ENCODE data around the gene CALCB.

CALCB gene

GRCh38 chr11:15108592-15109130 lies 35.3 kb downstream of the CALCB start:
- H3K4me1 ChIP-seq (ENCODE audit: control insufficient read depth in 1 of 2, insufficient read depth in 2 of 2, low read length in 2 of 2), result no peaks in the 10 kb centered on the region
- no peaks in the 10 kb centered on the region for H3K79me2 ChIP-seq (ENCODE audit: control insufficient read depth, insufficient read depth, low read length, poor library complexity)
- H3K14ac ChIP-seq (ENCODE audit: low read length), result no peak overlapping the region
- no peak overlapping the region for H3K9ac ChIP-seq (ENCODE audit: low read length)
- H3K4me2 ChIP-seq (ENCODE audit: low read length), result no peak overlapping the region
- H2BK12ac ChIP-seq (ENCODE audit: low read length), result no peak overlapping the region
- no peak overlapping the region for H2BK120ac ChIP-seq (ENCODE audit: insufficient read depth, low read length, poor library complexity)
- no CpG with 5 or more reads among the region's 2 CpGs for WGBS (ENCODE audit: extremely low coverage, insufficient coverage, insufficient read length)
- H3K27ac ChIP-seq (ENCODE audit: low read depth, low read length), result no peak overlapping the region
- H3K27me3 ChIP-seq (ENCODE audit: insufficient read depth, low read length), result no peaks in the 10 kb centered on the region
- no peaks in the 10 kb centered on the region for H3K79me1 ChIP-seq (ENCODE audit: low read length)
- H3K18ac ChIP-seq (ENCODE audit: low read length), result no peak overlapping the region
- no peak overlapping the region for H3K4ac ChIP-seq (ENCODE audit: low read depth, low read length)
- no peaks in the 10 kb centered on the region for H3K36me3 ChIP-seq (ENCODE audit: control insufficient read depth in 1 of 2, insufficient read depth in 2 of 2, low read length in 2 of 2)
- DNase-seq, result no peak
- no peak overlapping the region for H2AFZ ChIP-seq (ENCODE audit: insufficient read depth, low read length, poor library complexity)
- H4K12ac ChIP-seq (ENCODE audit: low read depth, low read length), result no peak overlapping the region
- no peak overlapping the region for H2AK5ac ChIP-seq (ENCODE audit: low read length)
- H4K91ac ChIP-seq (ENCODE audit: low read depth, low read length), result no peak overlapping the region
- H3K4me3 ChIP-seq (ENCODE audit: low read depth, low read length), result no peak overlapping the region
- no peak overlapping the region for H4K8ac ChIP-seq (ENCODE audit: low read depth, low read length)
- no peaks in the 10 kb centered on the region for H3K9me3 ChIP-seq (ENCODE audit: insufficient read depth, low read depth, low read length)
- H2BK5ac ChIP-seq (ENCODE audit: low read depth, low read length, poor library complexity), result no peak overlapping the region
- no peak overlapping the region for H3K23ac ChIP-seq (ENCODE audit: low read length)

GRCh38 chr11:15109602-15110001 lies 36.2 kb downstream of the CALCB start:
- no peak overlapping the region for H2BK12ac ChIP-seq (ENCODE audit: low read length)
- H3K4me3 ChIP-seq (ENCODE audit: low read depth, low read length), result no peak overlapping the region
- no peak overlapping the region for H2AFZ ChIP-seq (ENCODE audit: insufficient read depth, low read length, poor library complexity)
- no peaks in the 10 kb centered on the region for H3K36me3 ChIP-seq (ENCODE audit: control insufficient read depth in 1 of 2, insufficient read depth in 2 of 2, low read length in 2 of 2)
- H3K4ac ChIP-seq (ENCODE audit: low read depth, low read length), result no peak overlapping the region
- H3K79me2 ChIP-seq (ENCODE audit: control insufficient read depth, insufficient read depth, low read length, poor library complexity), result no peaks in the 10 kb centered on the region
- no peak overlapping the region for H2BK120ac ChIP-seq (ENCODE audit: insufficient read depth, low read length, poor library complexity)
- no peaks in the 10 kb centered on the region for H3K79me1 ChIP-seq (ENCODE audit: low read length)
- no peak overlapping the region for H3K27ac ChIP-seq (ENCODE audit: low read depth, low read length)
- H2AK5ac ChIP-seq (ENCODE audit: low read length), result no peak overlapping the region
- no peak overlapping the region for H4K8ac ChIP-seq (ENCODE audit: low read depth, low read length)
- no peak overlapping the region for H3K4me2 ChIP-seq (ENCODE audit: low read length)
- peaks cover 0 to 4% of the 10 kb centered on the region in 2 experiments for H3K4me1 ChIP-seq (ENCODE audit: control insufficient read depth in 1 of 2, insufficient read depth in 2 of 2, low read length in 2 of 2)
- H3K23ac ChIP-seq (ENCODE audit: low read length), result no peak overlapping the region
- no peak overlapping the region for H4K91ac ChIP-seq (ENCODE audit: low read depth, low read length)
- no peak overlapping the region for H2BK5ac ChIP-seq (ENCODE audit: low read depth, low read length, poor library complexity)
- H3K9me3 ChIP-seq (ENCODE audit: insufficient read depth, low read depth, low read length), result no peaks in the 10 kb centered on the region
- peaks cover 5% of the 10 kb centered on the region for H3K27me3 ChIP-seq (ENCODE audit: insufficient read depth, low read length)
- H3K18ac ChIP-seq (ENCODE audit: low read length), result no peak overlapping the region
- H3K9ac ChIP-seq (ENCODE audit: low read length), result no peak overlapping the region
- H3K14ac ChIP-seq (ENCODE audit: low read length), result no peak overlapping the region
- no CpG with 5 or more reads among the region's 2 CpGs for WGBS (ENCODE audit: extremely low coverage, insufficient coverage, insufficient read length)
- DNase-seq, result no peak
- H4K12ac ChIP-seq (ENCODE audit: low read depth, low read length), result no peak overlapping the region

- H3K4me1 ChIP-seq (ENCODE audit: control insufficient read depth in 1 of 2, insufficient read depth in 2 of 2, low read length in 2 of 2), result peaks cover 0 to 4% of the 10 kb centered on the region in 2 experiments
- H4K8ac ChIP-seq (ENCODE audit: low read depth, low read length), result no peak overlapping the region
- H3K14ac ChIP-seq (ENCODE audit: low read length), result no peak overlapping the region
- no peak overlapping the region for H2BK5ac ChIP-seq (ENCODE audit: low read depth, low read length, poor library complexity)
- H2AFZ ChIP-seq (ENCODE audit: insufficient read depth, low read length, poor library complexity), result no peak overlapping the region
- no peak overlapping the region for H3K27ac ChIP-seq (ENCODE audit: low read depth, low read length)
- H4K91ac ChIP-seq (ENCODE audit: low read depth, low read length), result no peak overlapping the region
- no peak overlapping the region for H4K12ac ChIP-seq (ENCODE audit: low read depth, low read length)
- H3K23ac ChIP-seq (ENCODE audit: low read length), result no peak overlapping the region
- no peak overlapping the region for H2AK5ac ChIP-seq (ENCODE audit: low read length)
- no peak overlapping the region for H3K4me3 ChIP-seq (ENCODE audit: low read depth, low read length)
- no peaks in the 10 kb centered on the region for H3K36me3 ChIP-seq (ENCODE audit: control insufficient read depth in 1 of 2, insufficient read depth in 2 of 2, low read length in 2 of 2)
- H2BK12ac ChIP-seq (ENCODE audit: low read length), result no peak overlapping the region
- H3K9me3 ChIP-seq (ENCODE audit: insufficient read depth, low read depth, low read length), result peaks cover 3% of the 10 kb centered on the region
- no peak overlapping the region for H3K9ac ChIP-seq (ENCODE audit: low read length)
- no CpG with 5 or more reads among the region's 3 CpGs for WGBS (ENCODE audit: extremely low coverage, insufficient coverage, insufficient read length)
- no peaks in the 10 kb centered on the region for H3K79me1 ChIP-seq (ENCODE audit: low read length)
- peaks cover 11% of the 10 kb centered on the region for H3K27me3 ChIP-seq (ENCODE audit: insufficient read depth, low read length)
- no peak overlapping the region for H2BK120ac ChIP-seq (ENCODE audit: insufficient read depth, low read length, poor library complexity)
- no peak for DNase-seq
- no peak overlapping the region for H3K18ac ChIP-seq (ENCODE audit: low read length)
- no peak overlapping the region for H3K4me2 ChIP-seq (ENCODE audit: low read length)
- H3K79me2 ChIP-seq (ENCODE audit: control insufficient read depth, insufficient read depth, low read length, poor library complexity), result no peaks in the 10 kb centered on the region
- H3K4ac ChIP-seq (ENCODE audit: low read depth, low read length), result no peak overlapping the region
These were observed 37.8 kb downstream of the CALCB start for GRCh38 chr11:15111215-15111614.

GRCh38 chr11:15112131-15112541 lies 38.7 kb downstream of the CALCB start:
- Histone ChIP-seq H3K4me3 (ENCODE audit: low read depth, low read length) (no peak overlapping the region), H4K91ac (ENCODE audit: low read depth, low read length) (no peak overlapping the region), H3K27ac (ENCODE audit: low read depth, low read length) (no peak overlapping the region), H3K9me3 (ENCODE audit: insufficient read depth, low read depth, low read length) (peaks cover 3% of the 10 kb centered on the region), H3K4me2 (ENCODE audit: low read length) (no peak overlapping the region), H3K4ac (ENCODE audit: low read depth, low read length) (no peak overlapping the region), H2BK12ac (ENCODE audit: low read length) (no peak overlapping the region), H2BK5ac (ENCODE audit: low read depth, low read length, poor library complexity) (no peak overlapping the region), H3K36me3 (ENCODE audit: control insufficient read depth in 1 of 2, insufficient read depth in 2 of 2, low read length in 2 of 2) (no peaks in the 10 kb centered on the region), H3K79me2 (ENCODE audit: control insufficient read depth, insufficient read depth, low read length, poor library complexity) (no peaks in the 10 kb centered on the region), H2AFZ (ENCODE audit: insufficient read depth, low read length, poor library complexity) (no peak overlapping the region), H3K79me1 (ENCODE audit: low read length) (no peaks in the 10 kb centered on the region), H3K27me3 (ENCODE audit: insufficient read depth, low read length) (peaks cover 11% of the 10 kb centered on the region), H2BK120ac (ENCODE audit: insufficient read depth, low read length, poor library complexity) (no peak overlapping the region), H3K23ac (ENCODE audit: low read length) (no peak overlapping the region), H4K12ac (ENCODE audit: low read depth, low read length) (no peak overlapping the region), H4K8ac (ENCODE audit: low read depth, low read length) (no peak overlapping the region), H3K18ac (ENCODE audit: low read length) (no peak overlapping the region), H3K14ac (ENCODE audit: low read length) (no peak overlapping the region), H3K4me1 (ENCODE audit: control insufficient read depth in 1 of 2, insufficient read depth in 2 of 2, low read length in 2 of 2) (peaks cover 0 to 4% of the 10 kb centered on the region in 2 experiments), H3K9ac (ENCODE audit: low read length) (no peak overlapping the region), H2AK5ac (ENCODE audit: low read length) (no peak overlapping the region)
- no CpG with 5 or more reads among the region's 8 CpGs for WGBS (ENCODE audit: extremely low coverage, insufficient coverage, insufficient read length)
- no peak for DNase-seq
